ENCODE results near the gene CLEC16A.

Gene CLEC16A

DNA sequence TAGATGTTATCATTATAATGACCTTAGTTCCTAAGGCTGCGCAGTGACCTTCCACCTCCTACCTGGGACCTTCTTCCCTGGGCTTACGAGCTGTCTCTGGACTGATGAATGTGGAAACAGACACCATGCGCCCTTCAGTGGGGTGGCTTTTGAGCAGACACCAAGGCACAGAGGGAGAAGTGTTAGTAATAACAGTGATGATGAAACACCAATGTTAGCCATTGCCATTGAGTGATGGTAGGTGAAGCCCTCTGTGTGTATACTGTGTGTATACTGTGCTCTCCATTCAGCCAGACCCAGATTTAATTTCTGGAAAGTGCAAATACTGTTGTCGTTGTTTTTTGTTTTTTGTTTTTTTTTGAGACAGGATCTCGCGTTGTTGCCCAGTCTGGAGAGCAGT is 44.5 kb downstream of the CLEC16A start:
- DNase-seq (ENCODE audit: low spot score) = no peak
- no peak for FAIRE-seq

- DNase-seq (ENCODE audit: low spot score) (no peak), FAIRE-seq (no peak)
Observed at GRCh38 chr16:10989559-10989958, 45.2 kb downstream of the CLEC16A start.

- DNase-seq (ENCODE audit: low spot score) = no peak
- FAIRE-seq = no peak
Observed at GRCh38 chr16:10990378-10990777, 46.0 kb downstream of the CLEC16A start.

GRCh38 chr16:10992112-10992511 is 47.7 kb downstream of the CLEC16A start:
- no peak for DNase-seq (ENCODE audit: low spot score)
- FAIRE-seq = no peak

DNA sequence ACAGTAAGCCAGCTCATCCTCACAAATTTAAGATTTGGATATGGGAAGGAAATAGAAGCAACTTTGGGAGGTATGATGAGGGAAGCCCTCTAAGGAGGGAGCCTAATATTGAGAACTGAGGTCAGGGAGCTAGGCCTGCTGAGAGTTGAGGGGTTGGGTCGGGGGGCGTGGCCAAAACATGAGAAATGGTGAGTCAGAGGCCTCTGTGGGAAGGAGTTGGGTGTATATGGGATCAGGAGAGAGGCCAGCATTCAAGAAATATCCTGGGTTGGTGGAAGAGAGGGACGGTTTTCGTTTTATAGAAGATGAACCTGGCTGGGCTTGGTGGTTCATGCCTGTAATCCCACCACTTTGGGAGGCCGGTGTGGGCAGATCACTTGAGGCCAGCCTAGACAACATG is 48.4 kb downstream of the CLEC16A start:
- peak; percentile 87 for DNase-seq (ENCODE audit: low spot score)

GRCh38 chr16:10993649-10994048 is 49.3 kb downstream of the CLEC16A start:
- DNase-seq (ENCODE audit: low spot score) = no peak
- FAIRE-seq = no peak

More for the DNA sequence above, 48.4 kb downstream of the CLEC16A start:
- FAIRE-seq = no peak

- FAIRE-seq = no peak
- no peak for DNase-seq (ENCODE audit: low spot score)
Observed at GRCh38 chr16:10994571-10994970, 50.2 kb downstream of the CLEC16A start.

- FAIRE-seq (no peak), DNase-seq (ENCODE audit: low spot score) (no peak)
Observed at GRCh38 chr16:10995565-10995964, 51.2 kb downstream of the CLEC16A start.

GRCh38 chr16:10997485-10997884 is 53.1 kb downstream of the CLEC16A start:
- no peak for FAIRE-seq
- no peak for DNase-seq (ENCODE audit: low spot score)

DNA sequence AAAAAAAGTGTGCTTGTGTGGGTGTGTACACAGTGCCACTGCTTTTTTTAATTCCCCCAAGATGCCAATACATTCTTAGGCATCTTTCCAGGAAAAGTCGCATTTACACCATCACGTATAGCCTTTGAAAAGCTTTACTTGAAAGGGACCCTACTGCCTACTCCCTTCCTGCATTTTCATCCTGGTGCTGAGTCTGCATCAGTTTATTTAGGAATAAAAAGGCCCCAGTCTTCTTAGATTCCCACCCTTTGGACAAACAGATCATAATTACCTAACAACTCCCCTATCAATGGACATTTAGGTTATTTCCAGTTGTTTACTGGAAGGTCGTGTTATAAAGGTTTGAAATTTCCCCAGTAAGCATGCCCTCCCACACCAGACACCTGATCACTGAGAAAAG is 54.9 kb downstream of the CLEC16A start:
- FAIRE-seq = no peak

DNA sequence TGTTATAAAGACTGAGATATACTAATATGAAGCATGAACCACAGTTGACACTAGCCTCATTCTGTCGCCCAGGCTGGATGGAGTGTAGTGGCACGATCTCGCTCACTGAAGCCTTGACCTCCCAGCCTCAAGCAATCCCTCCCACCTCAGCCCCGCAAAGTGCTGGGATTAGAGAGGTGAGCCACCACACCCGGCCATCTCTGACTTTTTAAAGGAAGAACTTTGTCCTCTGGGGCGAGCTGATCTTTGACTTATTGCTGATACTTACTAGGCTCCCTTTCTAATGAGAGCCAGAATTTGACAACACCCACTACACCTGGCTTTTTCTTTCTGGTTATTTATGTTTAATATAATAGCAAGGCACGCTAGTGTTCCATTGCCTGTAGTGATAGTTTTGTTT is 57.2 kb downstream of the CLEC16A start:
- DNase-seq (ENCODE audit: low spot score) = no peak
- no peak for FAIRE-seq

More for the DNA sequence above, 54.9 kb downstream of the CLEC16A start:
- no peak for DNase-seq (ENCODE audit: low spot score)

DNA sequence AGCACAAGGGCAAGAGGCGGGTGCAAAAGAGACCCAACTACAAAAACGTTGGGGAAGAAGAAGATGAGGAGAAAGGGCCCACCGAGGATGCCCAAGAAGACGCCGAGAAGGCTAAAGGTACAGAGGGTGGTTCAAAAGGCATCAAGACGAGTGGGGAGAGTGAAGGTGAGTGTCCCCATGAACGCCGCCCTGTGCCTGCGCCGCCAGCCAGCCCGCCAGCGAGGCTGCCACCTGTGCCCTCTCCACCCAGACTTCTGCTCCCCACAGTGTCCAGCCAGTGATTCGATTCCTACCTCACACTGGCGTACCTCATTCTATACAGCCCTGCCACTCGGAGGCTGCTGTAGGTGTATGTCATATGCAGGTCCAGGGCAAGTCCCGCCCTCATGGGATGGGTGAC is 58.8 kb downstream of the CLEC16A start:
- DNase-seq (ENCODE audit: low spot score) (no peak), FAIRE-seq (no peak)

DNA sequence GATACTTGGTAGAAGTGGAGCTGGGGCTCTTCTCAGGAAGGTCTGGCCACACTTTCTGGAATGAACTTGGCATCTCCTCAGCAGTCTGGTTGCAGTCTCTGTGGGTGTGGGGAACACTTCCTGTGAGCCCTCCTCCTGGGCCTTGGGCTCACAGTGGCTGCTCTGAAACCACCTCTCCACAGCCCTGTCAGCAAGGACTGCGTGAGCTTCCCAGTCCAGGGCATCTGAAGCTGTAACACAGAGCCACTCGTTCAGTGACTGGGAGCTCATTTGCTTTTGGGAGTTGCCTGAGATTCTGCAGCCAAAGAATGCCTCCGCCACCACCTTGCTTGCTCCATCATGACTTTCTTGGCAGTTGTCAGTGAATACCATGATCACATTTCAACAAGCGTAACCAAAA is 60.0 kb downstream of the CLEC16A start:
- FAIRE-seq (no peak), DNase-seq (ENCODE audit: low spot score) (no peak)

- FAIRE-seq = no peak
- no peak for DNase-seq (ENCODE audit: low spot score)
Observed at GRCh38 chr16:11004973-11005610, 60.7 kb downstream of the CLEC16A start.

DNA sequence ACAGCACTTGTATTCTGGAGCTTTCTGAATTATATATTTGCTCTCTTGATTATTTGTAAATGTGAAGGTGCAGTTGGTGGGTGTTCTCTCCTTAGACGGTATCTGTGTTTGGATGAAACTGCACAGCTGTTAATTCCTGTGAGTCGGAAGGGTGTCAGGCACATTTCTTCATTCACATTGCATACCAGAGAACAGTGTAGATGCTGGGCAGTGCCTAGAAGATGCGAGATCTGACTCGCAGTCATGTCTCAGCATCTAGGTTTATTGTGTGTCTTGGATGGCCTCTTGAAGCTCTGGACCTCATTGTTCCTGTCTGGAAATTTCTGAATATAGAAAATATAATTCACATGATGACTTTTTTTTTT is 61.2 kb downstream of the CLEC16A start:
- FAIRE-seq (no peak), DNase-seq (ENCODE audit: low spot score) (no peak)

- FAIRE-seq (no peak), DNase-seq (ENCODE audit: low spot score) (no peak)
Observed at GRCh38 chr16:11006656-11007055, 62.3 kb downstream of the CLEC16A start.

- FAIRE-seq = no peak
Observed at GRCh38 chr16:11007714-11008280, 63.4 kb downstream of the CLEC16A start.

DNA sequence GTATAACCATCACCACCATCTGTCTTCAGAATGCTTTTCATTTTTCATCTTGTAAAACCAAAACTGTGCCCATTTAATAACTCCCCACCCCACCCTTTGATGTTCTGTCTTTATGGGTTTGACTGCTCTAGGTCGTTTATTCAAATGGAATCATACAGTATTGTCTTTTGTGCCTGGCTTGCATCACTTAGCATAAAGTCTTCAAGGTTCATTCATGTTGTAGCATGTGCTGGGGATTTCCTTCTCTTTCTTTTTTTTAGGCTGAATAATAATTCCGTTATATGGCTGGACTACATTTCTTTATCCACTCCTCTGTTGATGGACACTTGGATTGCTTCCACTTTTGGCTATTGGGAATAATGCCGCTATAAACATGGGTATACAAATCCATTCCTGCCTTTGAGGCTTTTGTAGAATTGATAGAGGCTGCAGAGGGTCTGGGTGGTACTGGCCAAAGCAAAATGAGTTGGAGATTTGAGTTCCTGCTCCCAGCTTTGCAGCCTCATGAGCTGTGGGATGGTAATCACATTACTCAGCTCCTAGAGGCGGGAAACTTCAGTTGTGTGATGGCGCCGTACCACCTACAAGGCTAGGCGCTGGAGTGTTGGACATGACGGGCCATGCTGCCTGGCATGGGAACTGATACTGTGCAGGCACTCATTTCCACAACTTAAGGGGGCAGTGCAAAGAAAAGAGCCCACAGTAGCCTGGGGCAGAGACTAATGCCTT is 64.8 kb downstream of the CLEC16A start:
- DNase-seq (ENCODE audit: low spot score) (no peak), FAIRE-seq (no peak)

More at GRCh38 chr16:11007714-11008280, 63.4 kb downstream of the CLEC16A start:
- no peak for DNase-seq (ENCODE audit: low spot score)

DNA sequence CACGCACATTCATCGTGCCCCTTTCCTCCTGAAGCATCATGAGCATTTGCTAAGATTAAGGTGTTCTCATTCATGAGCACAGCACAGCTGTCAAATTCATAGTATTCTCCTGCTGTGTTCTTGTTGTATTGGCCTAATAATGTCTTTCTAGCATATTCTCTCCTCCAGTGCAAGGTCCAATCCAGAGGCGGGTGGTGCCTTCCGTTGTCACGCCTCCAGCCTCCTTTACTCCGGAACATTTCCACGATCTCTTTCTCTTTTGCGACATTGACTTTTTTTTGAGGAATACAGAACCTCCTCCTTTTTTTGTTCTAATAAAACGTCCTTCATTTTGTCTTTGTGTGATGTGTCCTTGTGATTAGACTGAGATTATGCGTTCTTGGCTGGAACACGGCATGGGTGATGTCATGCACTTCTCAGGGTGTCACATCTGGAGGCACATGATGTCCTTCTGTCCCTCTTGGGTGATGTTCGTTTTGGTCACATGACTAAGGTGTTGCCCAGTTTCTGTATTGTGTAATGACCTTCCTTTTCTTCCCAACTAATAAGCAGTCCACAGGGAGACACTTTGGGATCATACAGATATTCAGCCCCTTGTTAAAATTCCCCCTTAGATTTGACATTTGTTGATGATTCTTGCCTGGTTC is 66.3 kb downstream of the CLEC16A start:
- FAIRE-seq (no peak), DNase-seq (ENCODE audit: low spot score) (no peak)

- DNase-seq (ENCODE audit: low spot score) (no peak), FAIRE-seq (no peak)
Observed at GRCh38 chr16:11011326-11011725, 67.0 kb downstream of the CLEC16A start.

DNA sequence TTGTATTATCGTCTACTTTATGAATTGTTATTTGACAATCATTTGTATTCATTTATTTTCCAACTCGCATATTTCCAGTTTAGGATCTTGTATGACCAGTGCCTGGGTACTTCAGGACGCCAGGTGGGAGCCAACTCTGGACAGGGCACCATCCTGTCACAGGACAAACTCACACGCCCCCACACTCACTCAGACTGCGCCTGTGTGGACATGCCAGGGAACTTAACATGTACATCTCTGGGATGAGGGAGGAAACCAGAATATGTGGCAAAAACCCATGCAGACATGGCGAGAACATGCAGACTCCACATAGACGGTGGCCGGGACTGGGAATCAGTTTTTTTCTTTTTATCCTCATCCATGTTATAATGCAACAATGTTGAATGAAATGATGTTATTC is 68.5 kb downstream of the CLEC16A start:
- DNase-seq (ENCODE audit: low spot score) = no peak
- no peak for FAIRE-seq

DNA sequence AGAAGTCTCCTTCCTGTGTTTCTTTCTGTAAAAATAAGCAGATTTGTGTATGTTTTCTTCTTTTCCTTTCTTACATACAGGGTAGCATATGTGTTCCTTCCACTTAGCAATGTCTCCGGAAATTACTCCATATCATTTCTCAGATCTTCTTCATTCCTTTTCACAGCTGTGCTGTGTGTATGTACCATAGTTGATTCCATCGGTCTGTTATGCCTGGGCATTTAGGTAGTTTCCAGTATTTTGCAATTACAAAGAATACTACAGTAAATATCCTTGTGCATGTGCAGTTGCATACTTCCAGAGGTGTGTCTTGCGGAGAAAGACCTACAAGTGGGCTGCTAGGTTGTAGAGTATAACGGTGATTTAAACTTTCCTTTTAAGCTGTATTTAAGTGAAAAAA is 69.8 kb downstream of the CLEC16A start:
- DNase-seq (ENCODE audit: low spot score) (no peak), FAIRE-seq (no peak)
